Activated CD8-positive, alpha-beta memory T cell treated with anti-CD3 and anti-CD28 coated beads, Interleukin-2, amount 50 U/mL, for 1 hour (primary cell): ENCODE measurements around the gene TRIM54.
A peak's percentile ranks its signal among the peaks of the same experiment; 100 is the strongest.
"Not testable (repeated sequence)": the region's sequence is repeated elsewhere in the genome, so short reads cannot be mapped to it uniquely, and the experiment has no call there.

Experiments used
- DNase-seq: peaks from one replicate; pipeline ENCODE4 v3.0.0-alpha.2; 2020; ENCODE audit errors: extremely low read depth

TRIM54 gene

DNA sequence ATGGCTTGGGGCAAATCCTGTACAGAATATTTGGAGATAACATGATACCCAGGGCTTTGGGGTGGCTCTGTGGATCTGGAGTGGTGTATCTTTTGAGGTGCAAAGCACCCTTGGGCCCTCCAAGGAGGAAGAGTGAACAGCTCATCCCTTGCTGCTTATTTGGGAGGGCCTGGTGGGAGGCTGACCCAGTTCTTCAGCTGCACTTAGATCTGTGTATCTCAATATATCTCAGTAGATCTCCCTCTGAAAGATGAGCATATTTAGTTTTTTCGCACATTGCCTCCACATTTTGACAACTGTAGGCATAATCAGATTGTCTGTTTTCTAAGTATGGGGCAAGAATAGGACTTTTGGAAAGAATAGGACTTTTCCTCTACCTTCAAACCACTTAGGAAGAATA, 2.8 kb downstream of the TRIM54 start:
- no peak for DNase-seq

DNA sequence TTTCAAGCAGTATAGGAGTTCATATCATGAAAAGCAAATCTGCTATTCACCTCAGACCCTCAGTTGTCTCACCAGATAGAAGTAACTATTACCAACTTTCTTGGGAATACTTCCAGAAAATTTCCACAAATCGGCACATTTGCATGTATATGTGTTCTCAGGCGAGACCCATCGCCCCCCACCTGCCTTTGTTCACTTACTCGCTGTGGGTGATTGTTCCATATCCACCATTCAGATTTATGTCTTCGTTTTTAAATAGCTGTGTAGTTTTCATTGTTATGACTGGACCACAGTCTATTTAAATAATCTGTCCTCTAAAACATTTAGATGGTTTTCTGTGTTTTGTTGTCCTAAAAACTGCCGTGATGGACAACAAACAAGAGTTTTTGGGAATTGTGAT, 3.3 kb downstream of the TRIM54 start:
- DNase-seq, result no peak

DNA sequence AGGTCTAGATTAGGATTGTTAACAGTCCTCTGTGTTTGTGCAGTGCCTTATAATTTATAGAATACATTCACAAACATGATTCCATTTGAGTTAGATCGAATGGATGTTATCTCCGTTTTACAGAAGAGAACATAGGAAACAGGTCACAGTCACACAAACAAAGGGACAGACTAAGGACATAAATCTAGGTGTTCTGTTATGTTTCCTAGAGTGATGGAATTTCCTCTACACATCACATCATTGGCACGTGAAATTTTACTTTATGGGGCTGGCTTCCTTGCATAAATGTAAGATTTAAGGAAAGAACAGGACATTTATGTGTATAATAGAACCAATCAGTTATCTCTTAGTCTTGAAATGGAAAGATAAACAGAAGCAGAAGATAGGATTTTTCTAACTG, 6.4 kb downstream of the TRIM54 start:
- DNase-seq, result no peak

DNA sequence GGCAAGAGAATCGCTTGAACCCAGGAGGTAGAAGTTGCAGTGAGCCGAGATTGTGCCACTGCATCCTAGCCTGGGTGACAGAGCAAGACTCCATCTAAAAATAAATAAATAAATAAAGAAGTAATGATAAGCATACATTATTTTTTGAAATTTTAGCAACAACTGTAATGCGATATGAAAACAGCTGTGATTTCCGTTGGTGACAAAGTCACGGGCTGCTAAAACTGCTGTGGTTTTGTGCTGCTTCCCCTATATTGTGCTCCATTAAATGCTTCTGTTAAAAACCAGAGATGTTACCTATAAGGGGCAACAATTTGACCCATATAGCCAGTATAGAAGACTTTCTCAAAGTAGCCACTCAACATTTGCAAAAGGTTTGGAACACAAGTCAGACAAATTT, 8.3 kb downstream of the TRIM54 start:
- DNase-seq, result no peak

DNA sequence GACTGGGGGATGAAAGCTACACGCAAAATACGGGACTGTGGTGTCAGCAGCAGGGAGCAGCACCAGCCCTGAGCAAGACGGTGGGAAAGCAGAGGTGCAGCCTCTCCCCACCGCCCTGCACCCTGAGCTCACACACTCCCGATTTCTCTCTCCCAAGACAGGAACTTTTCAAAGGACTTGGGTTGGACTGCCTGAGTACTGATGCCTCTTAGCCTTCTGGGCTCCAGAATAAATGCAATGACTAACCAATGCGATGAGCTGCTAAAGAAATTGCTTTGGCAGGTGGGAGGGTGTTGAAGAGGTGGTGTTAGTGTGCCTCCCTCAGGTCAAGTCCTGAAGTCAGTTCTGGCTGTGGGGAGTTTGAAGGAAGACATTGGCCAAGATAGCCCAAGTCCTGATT, 9.6 kb downstream of the TRIM54 start:
- DNase-seq, result no peak

DNA sequence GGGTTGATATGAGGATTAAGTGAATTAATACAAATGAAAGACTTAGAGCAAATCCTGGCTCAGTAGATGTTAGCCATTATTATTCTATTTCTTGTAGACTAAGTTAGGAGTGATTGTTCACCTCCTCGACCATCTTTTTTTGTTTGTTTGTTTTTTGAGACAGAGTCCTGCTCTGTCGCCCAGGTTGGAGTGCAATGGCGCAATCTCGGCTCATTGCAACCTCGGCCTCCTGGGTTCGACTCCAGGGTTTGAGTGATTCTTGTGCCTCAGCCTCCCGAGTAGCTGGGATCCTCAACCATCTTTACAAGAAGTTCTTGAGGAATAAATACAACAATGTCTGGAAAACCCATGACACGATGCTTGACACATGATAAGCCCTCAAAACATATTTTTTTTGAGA, 12.7 kb downstream of the TRIM54 start:
- DNase-seq, result no peak

DNA sequence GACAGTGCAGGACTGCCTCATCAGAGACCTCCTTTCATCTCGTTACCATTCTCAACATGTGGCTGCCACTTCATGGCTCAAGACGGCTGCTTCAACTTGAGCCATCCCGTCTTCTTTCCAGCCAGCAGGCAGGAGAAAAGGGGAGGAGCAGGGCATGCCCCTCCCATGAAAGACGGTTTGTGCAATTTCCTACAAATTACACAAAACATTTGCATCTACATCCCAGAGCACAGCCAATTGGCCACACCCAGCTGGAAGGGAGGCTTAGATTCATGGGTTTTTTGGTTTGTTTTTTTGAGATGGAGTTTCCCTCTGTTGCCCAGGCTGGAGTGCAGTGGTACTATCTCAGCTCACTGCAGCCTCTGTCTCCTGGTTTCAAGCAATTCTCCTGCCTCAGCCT, 14.3 kb downstream of the TRIM54 start:
- DNase-seq, result no peak

DNA sequence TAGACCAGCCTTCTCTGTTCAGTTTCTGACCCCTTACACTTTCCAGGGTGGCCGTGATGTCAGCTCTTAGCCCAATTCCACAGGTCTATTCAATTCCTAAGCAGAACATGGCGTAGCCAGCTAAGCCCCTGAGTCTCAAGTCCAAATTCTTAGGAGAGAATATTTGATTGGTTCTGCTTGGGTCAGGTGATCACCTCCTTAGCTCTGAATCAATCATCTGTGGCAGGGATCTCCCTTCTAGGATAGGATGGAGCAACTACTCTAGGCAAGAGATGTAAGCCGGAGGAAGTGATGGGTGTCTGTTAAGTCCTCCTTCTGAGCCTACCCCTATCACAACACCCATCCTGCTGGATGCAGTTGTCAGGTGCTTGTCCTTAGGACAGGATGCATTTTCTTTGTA, 15.0 kb downstream of the TRIM54 start:
- DNase-seq, result no peak

DNA sequence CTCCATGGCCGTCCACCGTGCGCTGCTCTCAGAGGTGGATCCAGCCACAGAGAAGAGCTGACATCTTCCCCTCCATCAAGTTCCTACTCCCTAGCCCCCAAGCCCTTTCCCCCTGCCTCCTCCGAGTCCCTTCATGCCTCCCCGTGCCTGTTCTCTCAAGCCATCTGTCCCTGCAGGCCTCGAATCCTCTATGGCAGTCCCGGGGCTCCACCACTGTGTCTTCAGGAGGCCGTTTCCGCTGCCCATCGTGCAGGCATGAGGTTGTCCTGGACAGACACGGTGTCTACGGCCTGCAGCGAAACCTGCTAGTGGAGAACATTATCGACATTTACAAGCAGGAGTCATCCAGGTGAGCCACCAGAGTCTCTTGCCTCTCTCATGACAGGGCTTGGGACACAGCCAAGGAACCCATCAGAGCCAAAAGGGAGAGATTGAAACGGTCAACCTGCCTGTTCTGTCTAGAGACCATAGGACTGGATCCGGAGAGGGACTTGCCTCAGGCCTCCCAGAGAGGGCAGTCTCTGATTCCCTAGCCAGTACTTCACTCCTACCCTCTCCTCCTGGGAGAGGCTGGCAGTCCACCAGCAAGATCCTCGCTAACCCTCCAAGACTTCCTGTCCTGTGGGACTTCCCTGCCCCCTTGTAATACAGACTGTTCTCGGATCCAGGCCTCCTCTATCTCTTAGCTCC, 16.3 kb downstream of the TRIM54 start:
- DNase-seq, result no peak

DNA sequence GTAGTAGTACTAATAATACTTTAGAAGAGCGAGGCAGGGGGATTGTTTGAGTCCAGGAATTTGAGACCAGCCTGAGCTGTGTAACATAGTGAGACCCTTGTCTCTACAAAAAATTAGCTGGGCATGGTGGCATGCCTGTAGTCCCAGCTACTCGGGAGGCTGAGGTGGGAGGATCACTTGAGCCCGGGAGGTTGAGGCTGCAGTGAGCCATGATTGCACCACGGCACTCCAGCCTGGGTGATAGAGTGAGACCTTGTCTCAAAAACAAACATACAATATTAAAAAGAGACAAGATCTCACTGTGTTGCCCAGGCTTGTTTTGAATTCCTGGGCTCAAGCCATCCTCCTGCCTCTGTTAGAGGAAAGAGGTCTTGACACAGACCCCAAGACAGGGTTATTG, 18.4 kb downstream of the TRIM54 start:
- not testable (repeated sequence) for DNase-seq

DNA sequence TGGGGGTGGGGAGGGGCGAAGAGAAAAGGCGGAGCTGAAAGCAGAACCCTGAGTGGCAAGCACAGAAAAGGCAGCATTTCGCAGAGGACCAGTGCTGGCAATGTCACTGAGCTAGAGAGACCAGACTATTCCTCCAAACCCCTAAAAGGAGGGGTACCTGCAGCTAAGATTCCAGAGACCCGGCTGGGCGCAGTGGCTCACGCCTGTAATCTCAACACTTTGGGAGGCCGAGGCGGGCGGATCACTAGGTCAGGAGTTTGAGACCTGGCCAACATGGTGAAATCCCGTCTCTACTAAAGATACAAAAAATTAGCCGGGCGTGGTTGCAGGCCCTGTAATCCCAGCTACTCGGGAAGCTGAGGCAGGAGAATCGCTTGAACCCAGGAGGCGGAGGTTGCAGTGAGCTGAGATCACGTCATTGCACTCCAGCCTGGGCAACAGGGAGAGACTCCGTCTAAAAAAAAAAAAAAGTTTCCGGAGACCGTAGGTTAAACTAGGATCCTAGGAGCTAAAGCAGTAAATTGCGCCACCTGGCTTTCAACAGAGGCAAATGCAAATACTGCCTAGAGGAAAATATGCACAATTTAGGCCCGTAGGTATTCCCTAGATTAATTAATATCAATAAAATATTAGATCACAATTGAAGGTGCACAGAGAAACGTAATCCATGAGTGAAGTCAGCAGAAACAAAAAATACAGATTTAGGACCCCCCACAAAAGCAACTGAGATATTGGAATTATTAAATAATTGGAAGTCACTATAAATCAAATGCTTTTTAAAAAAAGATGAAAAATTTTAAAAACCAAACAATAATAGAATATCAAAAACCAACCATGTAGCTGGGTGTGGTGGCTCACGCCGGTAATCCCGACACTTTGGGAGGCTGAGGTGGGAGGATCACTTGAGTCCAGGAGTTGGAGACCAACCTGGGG, 21.1 kb downstream of the TRIM54 start:
- DNase-seq, result peak; percentile 12

DNA sequence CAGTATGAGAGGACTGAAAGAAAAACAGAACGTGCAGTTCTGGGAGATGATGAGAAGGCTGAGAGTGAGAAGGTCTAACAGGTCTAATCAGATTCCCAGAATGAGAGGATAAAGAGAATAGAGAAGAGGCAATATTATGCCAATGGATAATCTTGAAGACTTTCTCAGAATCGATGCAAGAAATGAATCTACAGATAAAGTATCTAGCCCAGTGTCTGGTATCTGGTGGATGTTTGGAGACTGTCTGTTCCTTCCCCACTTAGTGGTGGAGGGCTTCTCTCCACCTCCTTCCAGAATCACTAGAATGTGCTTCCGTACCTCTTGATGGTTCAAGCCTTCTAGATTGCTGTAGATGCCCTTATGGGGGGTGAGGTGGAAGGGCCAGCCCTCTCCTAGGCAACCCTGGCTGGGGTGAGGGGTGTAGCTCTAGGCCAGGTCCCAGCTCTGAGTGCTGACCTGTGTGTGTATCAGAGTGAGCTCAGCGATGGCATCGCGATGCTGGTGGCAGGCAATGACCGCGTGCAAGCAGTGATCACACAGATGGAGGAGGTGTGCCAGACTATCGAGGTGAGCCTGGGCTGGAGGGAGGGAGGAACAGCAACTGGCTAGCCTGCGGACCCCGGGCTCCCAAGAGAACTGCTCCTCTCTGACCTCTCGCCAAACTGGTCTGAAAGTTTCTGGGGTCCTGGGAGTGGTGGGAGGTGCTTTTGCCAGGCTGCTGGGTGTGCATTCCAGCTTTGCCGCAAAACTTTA, 22.4 kb downstream of the TRIM54 start:
- no peak for DNase-seq

DNA sequence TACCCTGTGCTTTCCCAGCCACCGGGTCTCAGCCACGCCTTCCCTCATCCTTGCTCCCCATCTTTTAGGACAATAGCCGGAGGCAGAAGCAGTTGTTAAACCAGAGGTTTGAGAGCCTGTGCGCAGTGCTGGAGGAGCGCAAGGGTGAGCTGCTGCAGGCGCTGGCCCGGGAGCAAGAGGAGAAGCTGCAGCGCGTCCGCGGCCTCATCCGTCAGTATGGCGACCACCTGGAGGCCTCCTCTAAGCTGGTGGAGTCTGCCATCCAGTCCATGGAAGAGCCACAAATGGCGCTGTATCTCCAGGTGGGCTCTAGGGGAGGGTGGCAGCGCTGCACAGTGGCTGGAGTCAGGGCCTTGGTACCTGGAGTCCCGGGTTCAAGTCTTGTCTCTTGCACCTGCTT, 23.3 kb downstream of the TRIM54 start:
- no peak for DNase-seq

DNA sequence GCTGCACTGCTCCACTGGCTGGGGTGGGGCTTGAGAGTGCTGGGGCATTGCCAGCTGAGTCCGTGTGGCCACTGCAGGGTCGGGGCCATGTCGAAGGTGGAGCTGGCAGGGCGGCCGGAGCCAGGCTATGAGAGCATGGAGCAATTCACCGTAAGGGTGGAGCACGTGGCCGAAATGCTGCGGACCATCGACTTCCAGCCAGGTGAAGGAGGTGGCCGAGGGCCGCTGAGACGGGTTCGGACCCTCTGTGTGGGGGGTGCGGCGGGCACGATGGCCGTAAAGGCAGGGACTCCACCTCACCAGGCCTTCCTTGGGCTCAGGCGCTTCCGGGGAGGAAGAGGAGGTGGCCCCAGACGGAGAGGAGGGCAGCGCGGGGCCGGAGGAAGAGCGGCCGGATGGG, 23.9 kb downstream of the TRIM54 start:
- no peak for DNase-seq

DNA sequence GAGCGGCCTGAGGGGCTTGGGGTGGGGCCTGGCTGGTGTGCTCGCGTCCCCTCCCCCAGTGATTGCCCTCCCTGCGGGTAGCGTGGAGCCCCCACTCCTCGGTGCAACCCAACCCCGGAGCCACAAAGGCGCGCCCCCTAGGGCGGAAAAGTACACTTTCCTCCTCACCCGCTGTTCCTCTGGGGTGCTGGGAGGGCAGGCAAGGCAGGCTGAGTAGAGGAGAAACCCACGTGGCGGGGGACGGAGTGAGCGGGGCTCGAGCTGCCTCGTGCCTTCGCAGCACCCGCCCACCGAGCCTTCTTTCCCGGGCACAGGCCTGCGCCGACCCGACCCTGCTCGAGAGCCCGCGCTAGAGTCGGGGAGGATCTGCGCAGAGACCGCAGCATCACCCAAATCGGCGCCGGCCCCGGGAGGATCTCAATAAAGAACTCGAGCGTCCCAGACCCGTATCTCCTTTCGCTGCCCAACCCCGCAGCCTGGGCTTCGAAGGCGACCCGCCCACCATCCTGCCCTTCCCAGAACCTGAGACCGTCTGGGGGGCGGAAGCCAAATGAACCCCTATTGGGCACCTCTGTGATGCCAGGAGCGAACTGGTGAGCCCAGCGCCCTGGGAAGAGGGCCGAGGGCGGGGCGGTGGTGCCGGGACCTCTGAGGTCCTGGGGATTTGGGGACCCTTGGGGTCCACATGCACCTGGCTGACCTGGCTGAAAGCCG, 24.5 kb downstream of the TRIM54 start:
- no peak for DNase-seq

DNA sequence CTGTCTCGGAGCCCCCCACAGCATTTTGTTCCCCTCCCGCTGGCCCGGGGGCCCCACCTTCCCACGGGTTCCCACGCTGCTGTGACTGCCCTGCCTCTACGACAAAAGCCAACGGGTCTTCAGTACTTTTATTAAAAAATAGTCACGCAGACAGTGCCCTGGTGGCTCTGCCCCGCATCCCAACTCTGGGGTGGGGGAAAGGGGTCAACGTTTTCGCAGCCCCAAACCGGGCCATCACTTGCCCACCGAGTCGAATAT, 25.0 kb downstream of the TRIM54 start:
- DNase-seq, result no peak

DNA sequence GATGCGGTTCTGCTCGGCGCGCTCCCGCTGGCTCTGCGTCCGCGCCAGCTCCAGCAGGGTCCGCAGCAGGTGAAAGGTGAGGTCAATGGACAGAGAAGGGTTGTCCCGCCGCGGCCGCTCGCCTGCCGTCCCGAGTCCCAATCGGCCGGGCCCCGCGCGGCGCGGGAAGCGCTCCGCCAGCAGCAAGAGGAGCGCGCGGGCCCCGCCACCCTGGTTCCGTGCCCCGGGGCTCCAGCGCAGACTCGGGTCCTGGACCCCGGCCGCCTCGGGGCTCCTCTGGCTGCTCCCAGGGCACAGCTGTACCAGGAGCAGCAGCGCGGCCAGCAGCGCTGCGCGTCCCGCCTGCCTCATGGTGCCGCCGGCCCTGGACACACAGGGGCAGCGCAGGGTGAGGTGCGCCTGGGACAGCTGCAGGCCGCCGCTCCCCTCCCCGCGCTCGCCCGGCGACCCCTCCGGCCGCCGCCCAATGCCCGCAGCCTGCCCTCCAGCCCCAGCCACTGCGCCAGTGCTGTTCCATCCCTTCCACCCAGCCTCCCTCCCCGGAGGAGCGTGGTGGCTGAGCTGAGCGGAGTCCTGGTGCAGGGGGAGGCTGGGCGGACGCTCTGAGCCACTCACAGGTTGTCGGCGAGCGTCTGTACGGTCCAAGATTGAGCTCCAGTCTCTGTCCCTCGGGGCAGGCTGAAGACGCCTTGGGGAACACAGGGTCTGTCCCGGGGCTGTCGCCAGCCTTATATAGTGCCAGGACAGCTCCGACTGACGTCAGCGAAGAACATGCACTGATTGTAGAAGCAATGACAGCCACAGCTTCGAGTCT, 25.5 kb downstream of the TRIM54 start:
- no peak for DNase-seq

DNA sequence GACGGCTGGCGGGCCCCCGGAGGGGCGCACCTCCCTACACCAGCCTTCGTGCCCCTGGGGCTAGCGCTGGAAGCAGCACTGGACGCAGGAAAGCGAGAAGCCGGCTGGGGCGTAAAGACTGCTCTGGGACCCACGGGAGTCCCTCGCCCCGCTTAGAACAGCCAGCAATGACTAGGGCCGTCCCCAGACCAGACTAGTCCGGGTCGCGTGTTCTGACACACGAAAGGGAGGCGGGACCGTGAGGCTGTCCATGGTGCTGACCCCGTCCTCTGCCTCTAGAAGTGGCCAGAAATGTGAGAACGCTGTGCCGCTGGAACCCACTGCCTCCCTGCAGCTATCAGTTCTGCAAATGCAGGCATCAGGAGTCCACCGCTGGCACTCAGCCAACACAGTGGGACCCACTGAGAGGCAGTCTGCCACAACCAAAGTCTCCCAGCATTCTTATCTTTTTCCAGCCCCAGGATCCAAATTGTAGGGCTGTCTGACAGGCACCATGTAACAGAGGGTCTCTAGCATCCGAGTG, 26.2 kb downstream of the TRIM54 start, which contains the start of gene UCN:
UCN (minus strand) TSS at position 87 of the 523 bp plus-strand sequence. CDS start 550 bp downstream, outside the sequence.
- DNase-seq, result no peak

DNA sequence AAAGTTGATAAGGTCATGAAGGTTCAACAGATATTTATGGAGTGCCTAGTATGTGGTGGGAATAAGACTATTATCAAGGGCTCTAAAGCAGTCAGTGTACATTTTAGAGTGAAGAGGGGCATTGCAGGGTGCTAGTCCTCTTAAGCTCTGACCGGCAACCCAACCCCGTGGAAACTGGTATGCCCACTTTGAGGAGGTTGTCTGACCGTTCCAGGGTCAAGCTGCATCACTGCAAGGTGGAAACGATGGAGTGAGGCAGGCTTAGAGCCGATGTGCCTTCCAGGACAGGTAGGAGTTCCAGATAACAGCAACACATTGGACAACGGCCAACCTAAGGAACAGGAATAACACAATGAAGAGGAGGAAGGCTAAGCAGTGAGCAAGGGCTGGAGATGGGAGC, 27.4 kb downstream of the TRIM54 start:
- DNase-seq, result no peak

DNA sequence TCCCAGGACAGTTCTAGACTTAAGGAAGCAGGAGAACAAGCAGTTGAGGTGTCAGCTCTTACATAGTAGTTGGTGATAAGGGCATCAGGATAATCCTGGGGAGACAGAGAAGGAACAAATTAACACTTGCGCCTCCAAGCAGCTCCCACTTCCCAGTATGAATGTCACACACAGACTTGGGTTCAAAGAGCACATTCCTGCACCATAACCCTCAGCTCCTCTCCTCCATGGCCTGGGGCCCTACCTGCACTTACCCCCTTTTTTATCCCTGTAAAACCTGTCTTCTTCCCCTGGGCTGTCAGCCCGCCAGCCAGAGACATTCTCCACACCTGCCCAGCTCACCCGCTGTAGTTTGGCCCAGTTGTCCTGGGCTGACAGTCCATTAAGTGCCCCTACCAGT, 29.9 kb downstream of the TRIM54 start:
- DNase-seq, result no peak
